Femur (tissue), 1 donor: ENCODE results near the gene ANKRD33B.

Source experiments
- DNase-seq: peaks from one replicate; pipeline ENCODE4 v3.0.0-alpha.2; 2017

Gene ANKRD33B

DNA sequence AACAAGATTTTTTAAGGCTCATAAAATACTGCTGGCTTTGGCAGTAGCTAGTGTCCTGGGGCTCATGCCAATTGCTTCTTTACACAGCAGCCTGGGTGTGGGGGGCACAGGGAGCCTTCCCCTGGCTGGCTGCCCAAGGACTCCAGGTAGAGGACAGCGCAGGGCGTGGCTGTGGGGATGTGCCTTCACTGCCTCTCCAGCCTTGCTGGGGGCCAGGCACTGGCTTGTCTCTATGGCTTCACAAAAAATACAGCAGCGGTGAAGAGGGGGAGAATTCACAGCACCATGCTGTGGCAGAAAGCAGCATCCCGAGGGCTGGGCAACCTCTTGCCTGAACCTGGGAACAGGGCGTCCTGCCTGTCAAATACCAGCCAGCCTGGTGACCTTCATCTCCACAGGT is 139.8 kb downstream of the ANKRD33B start:
- DNase-seq: no peak

DNA sequence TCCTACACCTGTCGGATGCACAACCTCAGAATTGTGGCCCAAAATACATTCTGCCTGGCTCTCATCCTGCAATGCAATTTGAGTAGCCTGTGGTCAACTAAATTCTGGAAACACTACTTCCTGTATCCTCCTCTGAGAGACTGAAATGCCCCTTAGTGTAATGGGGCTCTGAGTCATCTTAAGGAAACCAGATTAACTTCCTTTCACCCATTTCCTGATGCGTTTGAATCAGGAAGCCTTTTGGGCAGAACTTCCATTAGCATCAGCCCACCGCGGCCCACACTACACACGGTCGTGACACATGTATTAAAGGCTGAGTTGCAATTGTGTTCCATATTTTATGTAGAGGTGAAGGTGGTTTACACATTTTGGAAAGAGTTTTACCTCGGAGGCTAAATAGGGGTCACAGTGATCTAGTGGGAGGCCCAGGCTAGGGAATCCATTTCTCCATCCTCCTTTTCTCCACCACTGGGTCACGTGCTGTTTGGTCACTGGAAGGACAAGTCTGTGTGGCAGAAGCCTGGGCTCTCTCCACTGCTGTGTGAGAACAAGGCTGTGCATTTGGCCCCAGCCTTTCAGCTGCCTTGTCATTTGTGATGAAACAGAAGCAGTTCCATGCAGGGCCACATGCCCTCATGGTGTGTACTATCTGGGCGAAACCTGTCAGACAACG is 141.2 kb downstream of the ANKRD33B start:
- no peak for DNase-seq

DNA sequence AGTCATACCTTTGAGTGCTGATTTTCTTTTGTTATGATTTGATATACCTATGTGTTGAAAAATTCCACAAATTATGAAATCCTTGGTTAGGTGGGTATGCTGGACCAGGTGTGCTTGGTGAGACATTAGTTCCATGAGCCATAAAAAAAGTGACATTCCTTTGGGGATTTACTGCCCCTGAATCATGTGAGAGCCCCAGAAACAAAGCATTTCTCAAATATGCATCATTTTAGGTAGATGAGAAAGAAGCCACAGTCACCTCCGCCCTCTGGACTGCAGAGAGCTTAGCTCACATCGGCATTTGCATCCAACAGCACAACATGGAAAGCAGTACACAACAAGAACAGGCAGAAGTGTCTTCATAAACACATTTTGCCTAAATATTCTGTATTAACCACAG is 141.9 kb downstream of the ANKRD33B start:
- DNase-seq: no peak

DNA sequence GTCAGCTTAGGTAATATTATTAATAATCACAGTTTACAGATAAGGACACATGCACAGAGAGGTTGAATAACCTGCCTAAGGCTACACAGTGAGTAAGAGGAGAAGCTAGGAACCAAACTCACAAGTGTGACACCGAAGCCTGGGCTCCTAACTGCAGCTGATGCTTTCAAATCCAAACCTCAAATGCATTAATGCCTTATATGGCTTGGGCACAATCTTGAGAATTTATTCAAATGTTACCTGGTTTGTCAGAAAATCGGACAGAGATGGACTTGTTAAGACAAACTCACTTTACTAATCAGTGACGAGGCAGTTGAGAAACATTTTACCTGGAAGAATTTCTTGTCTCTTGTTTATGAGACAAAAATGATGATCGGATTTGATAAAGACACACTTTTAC is 142.5 kb downstream of the ANKRD33B start:
- DNase-seq: no peak
